Measurements from ENCODE around the gene ABLIM3. TPM values are rescaled to one million over a fixed set of nuclear protein-coding genes. Genes with fewer than 3 reads are reported as not detected.
A peak's percentile ranks its signal among the peaks of the same experiment; 100 is the strongest.

ABLIM3 gene
- total and polyA plus RNA-seq, 9 of the 15 experiments (the other 6 are each of a cell fraction or from before 2014, with no cell fraction given) = 0.03 to 0.38 (median 0.11) TPM

DNA sequence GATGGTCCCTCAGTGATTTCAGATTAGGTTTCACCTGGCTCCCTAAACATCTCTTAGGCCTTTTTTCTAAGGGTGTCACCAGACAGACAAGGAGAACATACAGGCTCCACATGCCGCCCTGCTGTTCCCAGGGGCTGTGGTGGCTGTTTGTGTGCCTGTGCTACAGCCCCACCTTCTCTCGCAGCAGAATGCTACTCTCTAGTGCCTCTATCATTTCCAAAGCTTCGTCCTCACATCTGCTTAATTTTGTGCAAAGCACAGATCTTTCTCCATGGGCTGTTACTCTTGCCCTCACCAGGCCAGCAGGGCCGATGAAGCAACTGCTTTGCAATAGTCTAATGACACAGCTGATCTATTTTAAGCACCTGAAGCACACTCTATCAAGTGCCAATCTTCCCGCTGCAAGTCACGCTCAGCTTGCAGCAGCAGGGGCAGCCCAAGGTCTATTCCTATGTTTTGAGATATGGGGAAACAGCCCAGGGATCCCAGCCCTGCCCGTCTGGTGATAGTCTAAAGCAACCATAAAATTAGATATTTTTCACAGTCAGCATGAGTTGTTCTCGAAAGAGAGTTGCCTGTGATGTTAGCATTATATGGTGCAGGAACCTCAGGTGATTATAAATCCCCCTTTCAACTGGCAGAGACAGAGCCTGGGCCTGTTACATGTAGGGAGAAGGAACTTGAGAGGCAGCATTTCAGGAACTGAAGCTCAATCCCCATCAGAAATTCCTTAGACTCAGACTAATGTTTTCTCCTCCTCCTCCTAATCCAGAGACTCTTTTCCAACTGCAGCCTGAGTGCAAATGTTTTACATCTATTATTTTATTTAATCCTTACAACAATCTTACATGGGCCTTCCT is 12.7 kb downstream of the ABLIM3 start (continued):
- TF ChIP-seq ZC3H4 (CRISPR knock-in tag; IDR thresholded peaks at IDR 0.05; ENCODE audit: borderline replicate concordance) (no peak), ZNF316 (IDR thresholded peaks at IDR 0.05) (peak; percentile 63; the same call in 1 of the 2 replicates), ZNF584 (CRISPR knock-in tag; IDR thresholded peaks at IDR 0.05; ENCODE audit: low read depth) (peak; percentile 96), NFIC (IDR thresholded peaks at IDR 0.05) (no peak), ZNF124 (CRISPR knock-in tag; IDR thresholded peaks at IDR 0.05) (no peak), NR3C1 (CRISPR knock-in tag; IDR thresholded peaks at IDR 0.05) (no peak), GATAD2A (IDR thresholded peaks at IDR 0.05) (no peak), ZNF551 (CRISPR knock-in tag; IDR thresholded peaks at IDR 0.05) (no peak), ZEB2 (IDR thresholded peaks at IDR 0.05) (no peak; the same call in 1 of the 2 replicates), TEAD2 (tag; IDR thresholded peaks at IDR 0.05) (no peak), MIER1 (IDR thresholded peaks at IDR 0.05; ENCODE audit: low read depth) (no peak), FOXP1 (CRISPR knock-in tag; IDR thresholded peaks at IDR 0.05) (no peak), ZKSCAN1 (IDR thresholded peaks at IDR 0.05; ENCODE audit: low read depth, low read length) (no peak), ATF1 (CRISPR knock-in tag; IDR thresholded peaks at IDR 0.05) (no peak), ATF1 (tag; IDR thresholded peaks at IDR 0.05) (no peak; the same call in 1 of the 2 replicates), ZFP1 (CRISPR knock-in tag; IDR thresholded peaks at IDR 0.05) (no peak), TSC22D4 (tag; IDR thresholded peaks at IDR 0.05) (no peak), LARP7 (IDR thresholded peaks at IDR 0.05) (no peak), ZNF3 (CRISPR knock-in tag; IDR thresholded peaks at IDR 0.05) (no peak), SREBF1 (IDR thresholded peaks at IDR 0.05; ENCODE audit: borderline replicate concordance, low read depth, low read length) (no peak), HMGN3 (IDR thresholded peaks at IDR 0.05; ENCODE audit: borderline replicate concordance, extremely low read depth, insufficient read length, low read depth, low read length) (no peak), MCM7 (IDR thresholded peaks at IDR 0.05) (no peak)
- TF ChIP-seq, protein P1, sequence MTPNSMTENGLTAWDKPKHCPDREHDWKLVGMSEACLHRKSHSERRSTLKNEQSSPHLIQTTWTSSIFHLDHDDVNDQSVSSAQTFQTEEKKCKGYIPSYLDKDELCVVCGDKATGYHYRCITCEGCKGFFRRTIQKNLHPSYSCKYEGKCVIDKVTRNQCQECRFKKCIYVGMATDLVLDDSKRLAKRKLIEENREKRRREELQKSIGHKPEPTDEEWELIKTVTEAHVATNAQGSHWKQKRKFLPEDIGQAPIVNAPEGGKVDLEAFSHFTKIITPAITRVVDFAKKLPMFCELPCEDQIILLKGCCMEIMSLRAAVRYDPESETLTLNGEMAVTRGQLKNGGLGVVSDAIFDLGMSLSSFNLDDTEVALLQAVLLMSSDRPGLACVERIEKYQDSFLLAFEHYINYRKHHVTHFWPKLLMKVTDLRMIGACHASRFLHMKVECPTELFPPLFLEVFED (CRISPR knock-in tag; conservative IDR thresholded peaks at IDR 0.05) = no peak
- TF ChIP-seq, protein P2, sequence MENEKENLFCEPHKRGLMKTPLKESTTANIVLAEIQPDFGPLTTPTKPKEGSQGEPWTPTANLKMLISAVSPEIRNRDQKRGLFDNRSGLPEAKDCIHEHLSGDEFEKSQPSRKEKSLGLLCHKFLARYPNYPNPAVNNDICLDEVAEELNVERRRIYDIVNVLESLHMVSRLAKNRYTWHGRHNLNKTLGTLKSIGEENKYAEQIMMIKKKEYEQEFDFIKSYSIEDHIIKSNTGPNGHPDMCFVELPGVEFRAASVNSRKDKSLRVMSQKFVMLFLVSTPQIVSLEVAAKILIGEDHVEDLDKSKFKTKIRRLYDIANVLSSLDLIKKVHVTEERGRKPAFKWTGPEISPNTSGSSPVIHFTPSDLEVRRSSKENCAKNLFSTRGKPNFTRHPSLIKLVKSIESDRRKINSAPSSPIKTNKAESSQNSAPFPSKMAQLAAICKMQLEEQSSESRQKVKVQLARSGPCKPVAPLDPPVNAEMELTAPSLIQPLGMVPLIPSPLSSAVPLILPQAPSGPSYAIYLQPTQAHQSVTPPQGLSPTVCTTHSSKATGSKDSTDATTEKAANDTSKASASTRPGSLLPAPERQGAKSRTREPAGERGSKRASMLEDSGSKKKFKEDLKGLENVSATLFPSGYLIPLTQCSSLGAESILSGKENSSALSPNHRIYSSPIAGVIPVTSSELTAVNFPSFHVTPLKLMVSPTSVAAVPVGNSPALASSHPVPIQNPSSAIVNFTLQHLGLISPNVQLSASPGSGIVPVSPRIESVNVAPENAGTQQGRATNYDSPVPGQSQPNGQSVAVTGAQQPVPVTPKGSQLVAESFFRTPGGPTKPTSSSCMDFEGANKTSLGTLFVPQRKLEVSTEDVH (IDR thresholded peaks at IDR 0.05; ENCODE audit: low read depth, partially characterized antibody) = no peak
- TF ChIP-seq, protein P3, sequence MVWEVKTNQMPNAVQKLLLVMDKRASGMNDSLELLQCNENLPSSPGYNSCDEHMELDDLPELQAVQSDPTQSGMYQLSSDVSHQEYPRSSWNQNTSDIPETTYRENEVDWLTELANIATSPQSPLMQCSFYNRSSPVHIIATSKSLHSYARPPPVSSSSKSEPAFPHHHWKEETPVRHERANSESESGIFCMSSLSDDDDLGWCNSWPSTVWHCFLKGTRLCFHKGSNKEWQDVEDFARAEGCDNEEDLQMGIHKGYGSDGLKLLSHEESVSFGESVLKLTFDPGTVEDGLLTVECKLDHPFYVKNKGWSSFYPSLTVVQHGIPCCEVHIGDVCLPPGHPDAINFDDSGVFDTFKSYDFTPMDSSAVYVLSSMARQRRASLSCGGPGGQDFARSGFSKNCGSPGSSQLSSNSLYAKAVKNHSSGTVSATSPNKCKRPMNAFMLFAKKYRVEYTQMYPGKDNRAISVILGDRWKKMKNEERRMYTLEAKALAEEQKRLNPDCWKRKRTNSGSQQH (CRISPR knock-in tag; IDR thresholded peaks at IDR 0.05) = no peak
- TF ChIP-seq, protein P4, sequence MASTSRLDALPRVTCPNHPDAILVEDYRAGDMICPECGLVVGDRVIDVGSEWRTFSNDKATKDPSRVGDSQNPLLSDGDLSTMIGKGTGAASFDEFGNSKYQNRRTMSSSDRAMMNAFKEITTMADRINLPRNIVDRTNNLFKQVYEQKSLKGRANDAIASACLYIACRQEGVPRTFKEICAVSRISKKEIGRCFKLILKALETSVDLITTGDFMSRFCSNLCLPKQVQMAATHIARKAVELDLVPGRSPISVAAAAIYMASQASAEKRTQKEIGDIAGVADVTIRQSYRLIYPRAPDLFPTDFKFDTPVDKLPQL (IDR thresholded peaks at IDR 0.05; ENCODE audit: extremely low read depth, insufficient read length) = no peak

Data from K562 (cell line).